ENCODE measurements around the gene ZFHX3. TPM values are rescaled to one million over a fixed set of nuclear protein-coding genes. Genes with fewer than 3 reads are reported as not detected.

ZFHX3 gene
- total RNA-seq, 1 donor from 2014 or later: 19.8 TPM

GRCh38 chr16:72917051-72917450, 130.9 kb downstream of the ZFHX3 start:
- DNase-seq (ENCODE audit: extremely low read depth, low read depth, low spot score): no peak

- no peak for DNase-seq (ENCODE audit: extremely low read depth, low read depth, low spot score)
Measured at GRCh38 chr16:72915331-72915730, 132.6 kb downstream of the ZFHX3 start.

- DNase-seq (ENCODE audit: extremely low read depth, low read depth, low spot score): no peak
Measured at GRCh38 chr16:72913551-72913950, 134.4 kb downstream of the ZFHX3 start.

GRCh38 chr16:72911971-72912370, 136.0 kb downstream of the ZFHX3 start:
- no peak for DNase-seq (ENCODE audit: extremely low read depth, low read depth, low spot score)

- no peak for DNase-seq (ENCODE audit: extremely low read depth, low read depth, low spot score)
Measured at GRCh38 chr16:72910875-72911274, 137.1 kb downstream of the ZFHX3 start.

- no peak for DNase-seq (ENCODE audit: extremely low read depth, low read depth, low spot score)
Measured at GRCh38 chr16:72910381-72910780, 137.5 kb downstream of the ZFHX3 start.

- DNase-seq (ENCODE audit: extremely low read depth, low read depth, low spot score): no peak
Measured at GRCh38 chr16:72909196-72909595, 138.7 kb downstream of the ZFHX3 start.

- no peak for DNase-seq (ENCODE audit: extremely low read depth, low read depth, low spot score)
Measured at GRCh38 chr16:72908362-72909167, 139.4 kb downstream of the ZFHX3 start.

GRCh38 chr16:72905581-72905980, 142.3 kb downstream of the ZFHX3 start:
- no peak for DNase-seq (ENCODE audit: extremely low read depth, low read depth, low spot score)

GRCh38 chr16:72903176-72903575, 144.8 kb downstream of the ZFHX3 start:
- no peak for DNase-seq (ENCODE audit: extremely low read depth, low read depth, low spot score)

GRCh38 chr16:72902206-72902605, 145.7 kb downstream of the ZFHX3 start:
- no peak for DNase-seq (ENCODE audit: extremely low read depth, low read depth, low spot score)

- no peak for DNase-seq (ENCODE audit: extremely low read depth, low read depth, low spot score)
Measured at GRCh38 chr16:72901000-72901627, 146.8 kb downstream of the ZFHX3 start.

GRCh38 chr16:72898216-72898825, 149.6 kb downstream of the ZFHX3 start:
- DNase-seq (ENCODE audit: extremely low read depth, low read depth, low spot score): no peak

- DNase-seq (ENCODE audit: extremely low read depth, low read depth, low spot score): no peak
Measured at GRCh38 chr16:72897707-72898106, 150.2 kb downstream of the ZFHX3 start.

- no peak for DNase-seq (ENCODE audit: extremely low read depth, low read depth, low spot score)
Measured at GRCh38 chr16:72896485-72897118, 151.3 kb downstream of the ZFHX3 start.

GRCh38 chr16:72895951-72896350, 152.0 kb downstream of the ZFHX3 start:
- DNase-seq (ENCODE audit: extremely low read depth, low read depth, low spot score): no peak

- DNase-seq (ENCODE audit: extremely low read depth, low read depth, low spot score): no peak
Measured at GRCh38 chr16:72894293-72895151, 153.4 kb downstream of the ZFHX3 start.

- no peak for DNase-seq (ENCODE audit: extremely low read depth, low read depth, low spot score)
Measured at GRCh38 chr16:72891291-72892227, 156.4 kb downstream of the ZFHX3 start.

GRCh38 chr16:72890587-72890986, 157.3 kb downstream of the ZFHX3 start:
- DNase-seq (ENCODE audit: extremely low read depth, low read depth, low spot score): no peak

Data from glomerular endothelial cell (primary cell).